Neural progenitor cell (in vitro differentiated cells): ENCODE data around the gene RTL3.

Experiments used
- CTCF ChIP-seq: fragments of 200-600 bp; sonication (generic); IDR thresholded peaks from 2 replicates; pipeline ENCODE4 v1.5.1; 2017; ENCODE audit warnings: antibody characterized with exemption, mild to moderate bottlenecking
- EZH2 ChIP-seq: fragments of 200-600 bp; sonication (generic); IDR thresholded peaks from 2 replicates; pipeline ENCODE4 v1.6.1; 2017; ENCODE audit warnings: antibody characterized with exemption, mild to moderate bottlenecking, moderate library complexity
- EZH2phosphoT487 ChIP-seq: fragments of 200-600 bp; sonication (generic); IDR thresholded peaks from 2 replicates; pipeline ENCODE4 v1.6.1; 2017; ENCODE audit warnings: antibody characterized with exemption

- no peak for TF ChIP-seq CTCF
- no peak for TF ChIP-seq EZH2phosphoT487
- no peak for TF ChIP-seq EZH2
These were observed 5.9 kb downstream of the RTL3 start for GRCh38 chrX:78653118-78653822.
